Esophagus muscularis mucosa (tissue), 4 donors: ENCODE results near the gene GINS2. TPM values are rescaled to one million over a fixed set of nuclear protein-coding genes. Genes with fewer than 3 reads are reported as not detected.

Experiments
- DNase-seq: peaks from one replicate; pipeline ENCODE4 v3.0.0-alpha.2; 2017; ENCODE audit errors: extremely low spot score
- H3K27ac ChIP-seq, 4 donors: fragments of 200-600 bp; sonication (generic); replicated peaks in 1 of 4; 1 replicate in 3 of 4; 2 replicates in 1 of 4; pipeline ENCODE4 v1.5.1; 2016 to 2019; ENCODE audit warnings: mild to moderate bottlenecking in 1 of 4
- H3K27me3 ChIP-seq, 4 donors: fragments of 200-600 bp; sonication (generic); one replicate each; pipeline versions ENCODE4 v1.5.1 to v1.6.0; 2016 to 2019
- H3K36me3 ChIP-seq, 4 donors: fragments of 200-600 bp; sonication (generic); one replicate each; pipeline ENCODE4 v1.5.1; 2016 to 2019
- H3K4me1 ChIP-seq, 4 donors: fragments of 200-600 bp; sonication (generic); one replicate each; pipeline ENCODE4 v1.5.1; 2016 to 2019
- H3K4me3 ChIP-seq, 4 donors: fragments of 200-600 bp; sonication (generic); 1 replicate in 2 of 4; 2 replicates in 2 of 4; pipeline ENCODE4 v1.5.1; 2016 to 2019; ENCODE audit warnings: mild to moderate bottlenecking in 4 of 4, moderate library complexity in 1 of 4
- H3K9me3 ChIP-seq, 4 donors: fragments of 200-600 bp; sonication (generic); 1 replicate in 3 of 4; 2 replicates in 1 of 4; pipeline ENCODE4 v1.5.1; 2016 to 2019
- CTCF ChIP-seq, 3 experiments: fragments of 200-600 bp in 2 of 3; fragments of 450-650 bp in 1 of 3; sonication (generic) in 2 of 3; IDR thresholded peaks; one replicate each; pipeline ENCODE4 v1.5.1; 2017 to 2019; ENCODE audit warnings: antibody characterized with exemption in 3 of 3, mild to moderate bottlenecking in 2 of 3, moderate library complexity in 1 of 3
- EP300 ChIP-seq: sonication (generic); formaldehyde crosslinking; IDR thresholded peaks from one replicate; pipeline ENCODE4 v1.6.1; 2017; ENCODE audit warnings: antibody characterized with exemption
- POLR2A ChIP-seq: fragments of 450-650 bp; IDR thresholded peaks from one replicate; pipeline ENCODE4 v1.6.1; 2017; ENCODE audit warnings: antibody characterized with exemption, moderate library complexity, mild to moderate bottlenecking, low read depth
- POLR2AphosphoS5 ChIP-seq, 2 donors: sonication (generic); formaldehyde crosslinking; IDR thresholded peaks; one replicate each; pipeline ENCODE4 v1.6.1; 2017; ENCODE audit warnings: antibody characterized with exemption in 2 of 2
- WGBS: methylation state at CpG from one replicate; pipeline ENCODE4 v1.1.5; 2018; 5-methylcytosine and 5-hydroxymethylcytosine counted together
- intact Hi-C: fragments of 100-400 bp; cut with DNase I; formaldehyde crosslinking; loops from one replicate; pipeline ENCODE4 v1.15.1; 2023
- total RNA-seq, 4 donors: library from RNA; depleted of rRNA; stranded (reverse); fragments of >200 nt; gene quantifications; one replicate each; pipeline versions ENCODE4 v1.1.0 to v1.2.1, GENCODE V29; 2016

Gene GINS2
- total RNA-seq, 4 donors from 2014 or later: 0.17 to 0.84 TPM; not detected in 2

- intact Hi-C loops: no loop called here
- no peak overlapping the region for H3K4me3 ChIP-seq
- WGBS: 91% methylated on average over 12 of the region's 13 CpGs
- no peaks in the 10 kb centered on the region for H3K27me3 ChIP-seq
- TF ChIP-seq POLR2AphosphoS5 (IDR thresholded peaks at IDR 0.05) (no peak), CTCF (IDR thresholded peaks at IDR 0.05) (no peak), EP300 (no peak), POLR2A (no peak)
- no peak overlapping the region for H3K27ac ChIP-seq
- peaks cover 0 to 3% (median 0%) of the 10 kb centered on the region in 4 donors for H3K4me1 ChIP-seq
- no peak for DNase-seq
- peaks cover 86 to 100% (median 98%) of the 10 kb centered on the region in 4 donors for H3K36me3 ChIP-seq
- no peaks in the 10 kb centered on the region for H3K9me3 ChIP-seq
These were observed 22.8 kb downstream of the GINS2 start for GRCh38 chr16:85665929-85666328.

- 91% methylated on average over 6 of the region's 12 CpGs for WGBS
- intact Hi-C loops: no loop called here
- DNase-seq: no peak
- H3K4me1 ChIP-seq: peaks cover 0 to 3% (median under 1%) of the 10 kb centered on the region in 4 donors
- no peaks in the 10 kb centered on the region for H3K27me3 ChIP-seq
- H3K27ac ChIP-seq: no peak overlapping the region
- H3K9me3 ChIP-seq: no peaks in the 10 kb centered on the region
- H3K4me3 ChIP-seq: no peak overlapping the region
- TF ChIP-seq POLR2AphosphoS5 (IDR thresholded peaks at IDR 0.05) (no peak), EP300 (no peak), POLR2A (no peak), CTCF (IDR thresholded peaks at IDR 0.05) (no peak)
- H3K36me3 ChIP-seq: peaks cover 81 to 99% (median 98%) of the 10 kb centered on the region in 4 donors
These were observed 23.4 kb downstream of the GINS2 start for GRCh38 chr16:85665373-85665740.

- Histone ChIP-seq H3K36me3 (peaks cover 77 to 96% (median 94%) of the 10 kb centered on the region in 4 donors), H3K27me3 (no peaks in the 10 kb centered on the region), H3K9me3 (no peaks in the 10 kb centered on the region), H3K27ac (no peak overlapping the region), H3K4me3 (no peak overlapping the region), H3K4me1 (peaks cover 5 to 8% (median 7%) of the 10 kb centered on the region in 4 donors)
- TF ChIP-seq POLR2AphosphoS5 (IDR thresholded peaks at IDR 0.05) (no peak), POLR2A (no peak), CTCF (IDR thresholded peaks at IDR 0.05) (no peak), EP300 (no peak)
- no peak for DNase-seq
- WGBS: 91% methylated on average over 27 of the region's 27 CpGs
- intact Hi-C loops: no loop called here
These were observed 24.0 kb downstream of the GINS2 start for GRCh38 chr16:85664580-85665372.

- Histone ChIP-seq H3K9me3 (no peaks in the 10 kb centered on the region), H3K27ac (no peak overlapping the region), H3K4me3 (no peak overlapping the region), H3K27me3 (no peaks in the 10 kb centered on the region), H3K4me1 (peaks cover 13 to 14% (median 14%) of the 10 kb centered on the region in 4 donors), H3K36me3 (peaks cover 71 to 95% (median 87%) of the 10 kb centered on the region in 4 donors)
- 50% methylated on average over 11 of the region's 12 CpGs for WGBS
- TF ChIP-seq POLR2AphosphoS5 (IDR thresholded peaks at IDR 0.05) (peak in 1 of 2 donors; percentile 6), CTCF (IDR thresholded peaks at IDR 0.05) (no peak)
- no peak for DNase-seq
- intact Hi-C loops: no loop called here
These were observed 24.8 kb downstream of the GINS2 start for GRCh38 chr16:85663891-85664321.
